Neural cell (in vitro differentiated cells): Measurements from ENCODE around the gene IREB2.

Experiments
- EP300 ChIP-seq: fragments of 450-650 bp; conservative IDR thresholded peaks from 2 replicates; pipeline ENCODE4 v1.6.1; 2014; ENCODE audit warnings: antibody characterized with exemption, mild to moderate bottlenecking, moderate library complexity; ENCODE audit not compliant: poor library complexity, severe bottlenecking
- EZH2 ChIP-seq: fragments of 200-600, 300-800 bp; shearing (Covaris generic), sonication (generic); IDR thresholded peaks from 2 replicates; pipeline ENCODE4 v1.6.1; 2014; ENCODE audit warnings: antibody characterized with exemption, low read length, borderline replicate concordance, mild to moderate bottlenecking; ENCODE audit not compliant: insufficient read depth, poor library complexity, severe bottlenecking
- MXI1 ChIP-seq: fragments of 450-650 bp; conservative IDR thresholded peaks from 2 replicates; pipeline ENCODE4 v1.6.1; 2014; ENCODE audit warnings: antibody characterized with exemption, mild to moderate bottlenecking; ENCODE audit not compliant: poor library complexity, severe bottlenecking
- POLR2AphosphoS5 ChIP-seq: IDR thresholded peaks from 2 replicates; pipeline ENCODE4 v1.6.1; 2012
- RAD21 ChIP-seq: fragments of 450-650 bp; conservative IDR thresholded peaks from 2 replicates; pipeline ENCODE4 v1.6.1; 2014; ENCODE audit warnings: antibody characterized with exemption, mild to moderate bottlenecking, moderate library complexity
- SMC3 ChIP-seq: fragments of 450-650 bp; conservative IDR thresholded peaks from 2 replicates; pipeline ENCODE4 v1.6.1; 2014; ENCODE audit warnings: antibody characterized with exemption, mild to moderate bottlenecking, moderate library complexity; ENCODE audit not compliant: poor library complexity
- TAF1 ChIP-seq: IDR thresholded peaks from 2 replicates; pipeline ENCODE4 v1.6.1; 2012; ENCODE audit warnings: low read depth
- TF ChIP-seq, protein P1 (sequence below): fragments of 450-650 bp; IDR thresholded peaks from 2 replicates; pipeline ENCODE4 v1.5.1; 2014; ENCODE audit warnings: antibody characterized with exemption, mild to moderate bottlenecking, moderate library complexity; ENCODE audit not compliant: poor library complexity, severe bottlenecking
- TF ChIP-seq, protein P2 (sequence below): IDR thresholded peaks from 2 replicates; pipeline ENCODE4 v1.6.1; 2012; ENCODE audit warnings: borderline replicate concordance

DNA sequence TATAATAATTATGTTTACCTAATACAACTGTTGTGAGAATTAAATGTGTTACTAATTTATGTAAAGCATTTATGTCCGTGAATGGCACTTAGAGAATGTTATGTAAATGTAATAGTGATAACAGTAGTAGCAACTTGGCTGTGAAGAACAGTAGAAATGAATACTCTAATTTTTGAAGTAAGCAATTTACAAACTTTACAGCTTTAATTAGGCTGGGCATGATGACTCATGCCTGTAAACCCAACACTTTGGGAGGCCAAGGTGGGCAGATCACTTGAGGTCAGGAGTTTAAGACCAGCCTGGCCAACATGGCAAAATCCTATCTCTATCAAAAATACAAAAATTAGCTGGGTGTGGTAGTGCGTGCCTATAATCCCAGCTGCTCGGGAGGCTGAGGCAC lies 33.9 kb upstream of the IREB2 start:
- TF ChIP-seq, protein P1, sequence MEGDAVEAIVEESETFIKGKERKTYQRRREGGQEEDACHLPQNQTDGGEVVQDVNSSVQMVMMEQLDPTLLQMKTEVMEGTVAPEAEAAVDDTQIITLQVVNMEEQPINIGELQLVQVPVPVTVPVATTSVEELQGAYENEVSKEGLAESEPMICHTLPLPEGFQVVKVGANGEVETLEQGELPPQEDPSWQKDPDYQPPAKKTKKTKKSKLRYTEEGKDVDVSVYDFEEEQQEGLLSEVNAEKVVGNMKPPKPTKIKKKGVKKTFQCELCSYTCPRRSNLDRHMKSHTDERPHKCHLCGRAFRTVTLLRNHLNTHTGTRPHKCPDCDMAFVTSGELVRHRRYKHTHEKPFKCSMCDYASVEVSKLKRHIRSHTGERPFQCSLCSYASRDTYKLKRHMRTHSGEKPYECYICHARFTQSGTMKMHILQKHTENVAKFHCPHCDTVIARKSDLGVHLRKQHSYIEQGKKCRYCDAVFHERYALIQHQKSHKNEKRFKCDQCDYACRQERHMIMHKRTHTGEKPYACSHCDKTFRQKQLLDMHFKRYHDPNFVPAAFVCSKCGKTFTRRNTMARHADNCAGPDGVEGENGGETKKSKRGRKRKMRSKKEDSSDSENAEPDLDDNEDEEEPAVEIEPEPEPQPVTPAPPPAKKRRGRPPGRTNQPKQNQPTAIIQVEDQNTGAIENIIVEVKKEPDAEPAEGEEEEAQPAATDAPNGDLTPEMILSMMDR = no peak
- no peak for TF ChIP-seq EP300
- TF ChIP-seq, protein P2, sequence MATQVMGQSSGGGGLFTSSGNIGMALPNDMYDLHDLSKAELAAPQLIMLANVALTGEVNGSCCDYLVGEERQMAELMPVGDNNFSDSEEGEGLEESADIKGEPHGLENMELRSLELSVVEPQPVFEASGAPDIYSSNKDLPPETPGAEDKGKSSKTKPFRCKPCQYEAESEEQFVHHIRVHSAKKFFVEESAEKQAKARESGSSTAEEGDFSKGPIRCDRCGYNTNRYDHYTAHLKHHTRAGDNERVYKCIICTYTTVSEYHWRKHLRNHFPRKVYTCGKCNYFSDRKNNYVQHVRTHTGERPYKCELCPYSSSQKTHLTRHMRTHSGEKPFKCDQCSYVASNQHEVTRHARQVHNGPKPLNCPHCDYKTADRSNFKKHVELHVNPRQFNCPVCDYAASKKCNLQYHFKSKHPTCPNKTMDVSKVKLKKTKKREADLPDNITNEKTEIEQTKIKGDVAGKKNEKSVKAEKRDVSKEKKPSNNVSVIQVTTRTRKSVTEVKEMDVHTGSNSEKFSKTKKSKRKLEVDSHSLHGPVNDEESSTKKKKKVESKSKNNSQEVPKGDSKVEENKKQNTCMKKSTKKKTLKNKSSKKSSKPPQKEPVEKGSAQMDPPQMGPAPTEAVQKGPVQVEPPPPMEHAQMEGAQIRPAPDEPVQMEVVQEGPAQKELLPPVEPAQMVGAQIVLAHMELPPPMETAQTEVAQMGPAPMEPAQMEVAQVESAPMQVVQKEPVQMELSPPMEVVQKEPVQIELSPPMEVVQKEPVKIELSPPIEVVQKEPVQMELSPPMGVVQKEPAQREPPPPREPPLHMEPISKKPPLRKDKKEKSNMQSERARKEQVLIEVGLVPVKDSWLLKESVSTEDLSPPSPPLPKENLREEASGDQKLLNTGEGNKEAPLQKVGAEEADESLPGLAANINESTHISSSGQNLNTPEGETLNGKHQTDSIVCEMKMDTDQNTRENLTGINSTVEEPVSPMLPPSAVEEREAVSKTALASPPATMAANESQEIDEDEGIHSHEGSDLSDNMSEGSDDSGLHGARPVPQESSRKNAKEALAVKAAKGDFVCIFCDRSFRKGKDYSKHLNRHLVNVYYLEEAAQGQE = no peak
- no peak for TF ChIP-seq TAF1
- no peak for TF ChIP-seq POLR2AphosphoS5
- TF ChIP-seq MXI1 = no peak
- TF ChIP-seq EZH2 = no peak
- no peak for TF ChIP-seq RAD21
- TF ChIP-seq SMC3 = no peak
